Naive thymus-derived CD8-positive, alpha-beta T cell (primary cell): ENCODE data around the gene TENT5C. TPM values are rescaled to one million over a fixed set of nuclear protein-coding genes. Genes with fewer than 3 reads are reported as not detected.

ENCODE experiments used
- ATAC-seq, 2 donors: fragments of 150-1000 bp; cut with Tn5 transposase in 1 of 2; sonication (Bioruptor Pico), chemical (Tn5 transposase) in 1 of 2; 1 replicate in 1 of 2; 2 replicates in 1 of 2; pipeline ENCODE4 v1.10.0; 2021; ENCODE audit warnings: mild to moderate bottlenecking in 2 of 2, moderate library complexity in 2 of 2
- POLR2A ChIA-PET: fragments of 350-600 bp; sonication (Branson Sonifier 250); formaldehyde crosslinking; loops from one replicate; lab custom pipeline; 2021; ENCODE audit warnings: antibody characterized with exemption; lab: Charles Lee
- DNase-seq, 10 donors: peaks; one replicate each; pipeline versions ENCODE4 v3.0.0 to v3.0.0-alpha.2; 2020 to 2022
- H3K27ac Mint-ChIP-seq, 10 donors: one replicate each; pipeline ENCODE4 v1.8.0; 2020 to 2022; ENCODE audit warnings: mild to moderate bottlenecking in 10 of 10, mixed read lengths in 10 of 10, moderate library complexity in 4 of 10, inconsistent platforms in 1 of 10
- H3K27me3 Mint-ChIP-seq, 5 donors: one replicate each; pipeline ENCODE4 v1.8.0; 2021 to 2022; ENCODE audit warnings: mixed read lengths in 5 of 5
- H3K36me3 Mint-ChIP-seq, 3 donors: one replicate each; pipeline ENCODE4 v1.8.0; 2020 to 2022; ENCODE audit warnings: mixed read lengths in 3 of 3, mild to moderate bottlenecking in 2 of 3, inconsistent platforms in 1 of 3
- H3K4me1 Mint-ChIP-seq, 4 donors: one replicate each; pipeline ENCODE4 v1.8.0; 2021 to 2022; ENCODE audit warnings: mixed read lengths in 4 of 4
- H3K4me3 Mint-ChIP-seq, 10 donors: one replicate each; pipeline ENCODE4 v1.8.0; 2020 to 2022; ENCODE audit warnings: mild to moderate bottlenecking in 10 of 10, mixed read lengths in 10 of 10, moderate library complexity in 6 of 10, inconsistent platforms in 1 of 10
- H3K9me3 Mint-ChIP-seq, 9 donors: one replicate each; pipeline ENCODE4 v1.8.0; 2020 to 2022; ENCODE audit warnings: mixed read lengths in 9 of 9, mild to moderate bottlenecking in 3 of 9, inconsistent platforms in 1 of 9, moderate library complexity in 1 of 9
- polyA plus RNA-seq, 3 donors: library from polyadenylated mRNA; unstranded; fragments of 300-500 nt; fragmentation: Illumina TruSeq; gene quantifications; one replicate each; pipeline ENCODE4 v1.2.3, GENCODE V29; 2021
- total RNA-seq, 8 experiments: library from RNA in 2 of 8; stranded (reverse) in 2 of 8; gene quantifications; one replicate each; pipeline ENCODE4 v1.2.3 and lab custom pipeline; 2021 to 2026

Gene TENT5C
- total and polyA plus RNA-seq, 5 experiments from 2014 or later, result 0.19 to 16.2 (median 4.9) TPM

DNA sequence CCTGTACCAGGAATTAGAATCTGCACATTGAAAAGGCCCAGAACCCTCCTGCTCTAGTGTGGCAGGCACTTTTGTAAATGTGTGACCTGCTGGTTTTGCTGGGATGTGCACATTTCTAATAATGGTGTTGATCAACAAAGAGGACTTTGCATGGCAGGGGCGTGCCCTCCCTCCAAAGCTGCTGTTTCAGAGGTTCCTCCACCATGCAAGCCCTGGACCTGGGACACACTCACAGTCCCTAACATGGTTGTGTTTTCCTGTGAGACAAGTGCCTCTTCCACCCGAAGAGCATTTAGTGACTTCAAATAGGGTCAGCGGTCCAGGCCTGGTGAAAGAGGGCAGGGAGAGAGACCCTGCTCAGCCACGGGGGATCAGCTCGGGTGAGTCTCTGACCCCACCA, 28.1 kb downstream of the TENT5C start:
- Mint-ChIP-seq H3K27me3 (peaks cover 3 to 84% (median 44%) of the 10 kb centered on the region in 5 donors), H3K9me3 (no peaks in the 10 kb centered on the region), H3K4me3 (no peak overlapping the region), H3K27ac (no peak overlapping the region), H3K36me3 (peaks cover 0 to 3% (median 3%) of the 10 kb centered on the region in 3 donors), H3K4me1 (peaks cover 8 to 36% (median 14%) of the 10 kb centered on the region in 4 donors)
- no peak for DNase-seq
- POLR2A ChIA-PET, result no interaction called here
- no peak for ATAC-seq

DNA sequence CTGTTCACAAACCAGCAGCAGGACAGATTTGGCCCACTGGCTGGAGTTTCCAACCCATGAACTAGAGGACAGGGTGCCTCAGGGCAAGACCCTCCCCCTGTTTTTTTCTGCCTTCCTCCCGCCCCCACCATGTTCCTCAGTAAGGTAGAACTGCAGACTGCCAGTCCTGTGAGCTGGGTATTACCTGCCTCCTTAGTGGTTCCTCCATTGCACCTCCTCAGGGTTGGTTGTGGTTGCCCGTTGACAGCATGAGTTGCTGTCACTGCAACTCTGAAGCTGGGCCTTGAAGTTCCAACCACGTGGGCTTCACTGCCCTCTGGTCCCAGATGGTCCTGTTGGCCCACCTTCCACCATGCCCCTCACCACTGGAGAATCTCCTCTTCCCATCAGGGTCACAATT, 28.8 kb downstream of the TENT5C start:
- H3K9me3 Mint-ChIP-seq, result no peaks in the 10 kb centered on the region
- no peak overlapping the region for H3K4me3 Mint-ChIP-seq
- no peak for ATAC-seq
- peaks cover 0 to under 1% (median 0%) of the 10 kb centered on the region in 3 donors for H3K36me3 Mint-ChIP-seq
- peaks cover 3 to 80% (median 41%) of the 10 kb centered on the region in 5 donors for H3K27me3 Mint-ChIP-seq
- peaks cover 6 to 31% (median 12%) of the 10 kb centered on the region in 4 donors for H3K4me1 Mint-ChIP-seq
- POLR2A ChIA-PET, result interaction anchor here (0.6 kb wide), 1 partner anchor 87 kb away, joined by 3 read pairs; no protein-coding TSS in a partner anchor
- DNase-seq, result no peak
- no peak overlapping the region for H3K27ac Mint-ChIP-seq

DNA sequence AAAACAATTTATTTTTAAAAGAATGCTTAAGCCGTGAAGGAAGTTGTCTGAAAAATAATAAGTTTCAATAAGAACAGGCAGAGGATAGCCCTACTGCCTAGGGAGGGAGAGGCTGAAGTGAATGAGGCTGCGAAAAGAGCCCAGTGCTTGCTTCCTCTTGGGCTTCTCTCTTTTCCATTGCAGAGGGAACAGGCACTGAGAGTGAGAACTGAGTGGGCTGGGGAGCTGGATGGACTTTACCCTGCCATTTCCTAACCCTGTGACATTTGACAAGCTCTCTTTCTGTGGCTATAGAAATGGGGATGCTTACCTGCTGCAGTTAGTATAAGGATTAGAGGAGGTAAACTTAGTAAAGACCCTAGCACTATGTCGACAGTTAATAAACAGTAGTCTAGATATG, 30.0 kb downstream of the TENT5C start:
- Mint-ChIP-seq H3K27ac (no peak overlapping the region), H3K4me1 (peaks cover 6 to 31% (median 12%) of the 10 kb centered on the region in 4 donors), H3K9me3 (no peaks in the 10 kb centered on the region), H3K27me3 (peaks cover 3 to 76% (median 39%) of the 10 kb centered on the region in 5 donors), H3K4me3 (no peak overlapping the region), H3K36me3 (no peaks in the 10 kb centered on the region)
- POLR2A ChIA-PET, result no interaction called here
- DNase-seq (no peak), ATAC-seq (no peak)

DNA sequence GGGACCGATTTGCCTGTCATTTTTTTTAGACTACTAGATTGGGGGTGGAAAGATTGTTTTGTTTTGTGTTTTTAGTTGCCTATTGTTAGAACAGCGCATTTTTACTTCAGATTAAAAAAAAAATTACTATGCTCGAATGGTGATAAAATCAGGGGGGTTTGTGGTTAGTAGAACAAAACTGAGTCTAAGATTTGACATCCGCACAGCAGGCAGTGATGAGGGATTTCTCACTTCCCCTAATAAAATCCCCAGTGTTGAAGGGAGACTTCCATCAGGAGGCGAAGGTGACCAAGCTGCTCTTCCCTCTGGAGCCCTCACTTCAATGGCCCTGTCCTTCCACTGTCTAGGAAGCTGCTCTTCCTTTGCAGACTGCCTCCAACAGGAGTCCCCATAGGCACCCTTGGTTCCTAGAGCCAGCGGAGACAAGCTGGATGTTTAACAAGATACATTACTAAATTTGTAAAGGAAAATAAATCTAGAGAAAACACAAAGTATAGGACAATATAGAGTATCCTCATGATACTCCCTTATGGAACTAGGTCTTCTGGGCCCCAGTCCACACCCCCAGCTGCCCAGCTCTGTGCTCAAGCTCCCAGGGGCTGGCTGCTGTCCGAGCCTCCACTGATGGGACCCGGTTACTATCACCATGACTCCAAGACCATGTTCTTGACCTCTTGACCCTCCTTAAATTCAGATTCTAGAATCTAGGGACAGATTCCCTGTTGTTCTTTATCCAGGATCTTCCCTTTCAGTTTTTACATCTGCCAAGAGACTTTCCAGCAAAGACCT, 31.0 kb downstream of the TENT5C start:
- Mint-ChIP-seq H3K9me3 (no peaks in the 10 kb centered on the region), H3K4me1 (peaks cover 6 to 31% (median 12%) of the 10 kb centered on the region in 4 donors), H3K4me3 (peak overlapping the region in 1 of 10 donors; percentile 40), H3K36me3 (no peaks in the 10 kb centered on the region), H3K27me3 (peaks cover 3 to 76% (median 39%) of the 10 kb centered on the region in 5 donors), H3K27ac (peak overlapping the region in 3 of 10 donors; percentile 8 to 38 (median 24))
- POLR2A ChIA-PET, result no interaction called here
- DNase-seq (no peak), ATAC-seq (peak in 1 of 2 donors; percentile 38)

DNA sequence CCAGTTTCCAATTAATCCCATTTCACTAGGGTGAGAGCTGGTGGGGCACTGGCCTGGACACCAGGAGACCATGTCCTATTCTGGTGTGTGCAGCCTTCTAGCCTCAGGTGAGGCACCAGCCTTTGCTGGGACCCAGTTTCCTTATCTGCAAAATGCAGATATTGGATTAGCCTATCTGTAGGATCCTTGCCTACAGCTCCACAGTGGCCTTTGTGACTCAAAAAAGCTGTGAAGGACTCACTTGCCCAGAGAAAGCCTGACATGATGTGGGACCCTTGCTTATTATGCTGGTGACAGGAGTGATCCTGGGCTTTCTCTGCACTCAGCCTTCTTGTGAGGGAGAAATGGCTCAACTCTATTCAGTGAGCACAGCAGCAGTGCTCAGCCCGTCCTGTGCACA, 32.3 kb downstream of the TENT5C start:
- ATAC-seq, result no peak
- POLR2A ChIA-PET, result no interaction called here
- DNase-seq, result no peak
- H3K27ac Mint-ChIP-seq, result no peak overlapping the region
- peaks cover 2 to 23% (median 8%) of the 10 kb centered on the region in 4 donors for H3K4me1 Mint-ChIP-seq
- H3K9me3 Mint-ChIP-seq, result no peaks in the 10 kb centered on the region
- H3K27me3 Mint-ChIP-seq, result peaks cover 3 to 67% (median 39%) of the 10 kb centered on the region in 5 donors
- H3K4me3 Mint-ChIP-seq, result no peak overlapping the region
- no peaks in the 10 kb centered on the region for H3K36me3 Mint-ChIP-seq

DNA sequence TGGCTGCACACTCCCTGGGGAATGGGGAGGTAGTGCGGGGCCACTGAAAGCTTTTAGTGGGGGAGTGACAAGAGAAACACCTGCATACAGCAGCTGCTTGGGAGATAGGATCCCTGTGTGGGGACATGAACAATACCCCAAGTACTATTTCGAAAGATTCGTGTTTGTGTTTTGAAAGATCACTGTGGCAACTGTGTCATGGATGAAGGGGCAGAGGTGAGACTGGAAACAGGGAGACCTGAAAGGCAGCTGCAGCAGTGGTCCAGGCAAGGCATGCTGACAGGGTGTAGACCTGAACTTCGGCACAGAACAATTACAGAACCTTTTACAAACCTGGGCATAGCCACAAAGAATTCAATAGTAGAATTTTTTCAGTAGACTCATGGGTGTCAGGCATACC, 32.9 kb downstream of the TENT5C start:
- Mint-ChIP-seq H3K27ac (no peak overlapping the region), H3K4me1 (peaks cover 2 to 23% (median 8%) of the 10 kb centered on the region in 4 donors), H3K27me3 (peaks cover 3 to 61% (median 38%) of the 10 kb centered on the region in 5 donors), H3K9me3 (no peaks in the 10 kb centered on the region), H3K36me3 (no peaks in the 10 kb centered on the region), H3K4me3 (no peak overlapping the region)
- no peak for ATAC-seq
- POLR2A ChIA-PET, result no interaction called here
- DNase-seq, result no peak

DNA sequence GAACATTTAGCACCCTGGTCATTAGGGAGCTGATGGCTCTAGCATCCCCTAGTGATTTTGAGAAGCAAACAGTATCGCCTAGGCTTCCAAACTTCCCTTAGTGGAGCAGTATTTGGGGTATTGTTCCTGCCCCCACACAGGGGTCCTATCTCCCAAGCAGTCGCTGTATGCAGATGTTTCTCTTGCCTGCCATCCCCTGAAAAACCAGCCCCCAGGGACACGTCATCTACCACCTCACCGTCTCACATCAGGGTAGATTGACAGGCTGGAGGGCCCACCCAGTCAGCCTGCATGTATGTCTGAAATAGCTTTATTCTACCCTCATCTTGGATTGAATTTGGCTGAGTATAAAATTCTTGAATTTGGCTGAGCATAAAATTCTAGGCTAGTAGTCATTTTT, 33.9 kb downstream of the TENT5C start:
- Mint-ChIP-seq H3K36me3 (no peaks in the 10 kb centered on the region), H3K27ac (no peak overlapping the region), H3K9me3 (no peaks in the 10 kb centered on the region), H3K4me3 (no peak overlapping the region), H3K4me1 (peaks cover 5 to 29% (median 9%) of the 10 kb centered on the region in 4 donors), H3K27me3 (peaks cover 7 to 52% (median 41%) of the 10 kb centered on the region in 5 donors)
- DNase-seq (no peak), ATAC-seq (no peak)
- POLR2A ChIA-PET, result no interaction called here

DNA sequence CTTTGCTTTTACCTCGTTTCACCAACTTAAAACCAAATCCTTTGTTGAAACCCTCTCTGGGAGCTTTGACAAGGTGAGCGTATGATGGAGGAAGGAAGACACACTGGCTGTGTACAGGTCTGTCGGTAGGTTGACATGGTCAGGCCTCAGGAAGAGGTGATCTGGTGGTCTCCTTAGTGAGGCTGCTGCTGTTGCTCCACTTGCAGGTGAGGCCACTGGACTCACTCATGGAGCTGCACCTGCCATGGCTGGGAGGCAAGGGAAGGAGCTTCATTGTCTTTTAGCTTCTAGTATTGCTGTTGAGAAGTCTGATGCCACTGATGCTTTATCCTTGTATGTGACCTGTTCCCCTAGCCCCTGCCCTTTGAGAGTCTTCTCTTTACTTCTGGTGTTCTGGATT, 35.7 kb downstream of the TENT5C start:
- ATAC-seq, result no peak
- no peaks in the 10 kb centered on the region for H3K9me3 Mint-ChIP-seq
- H3K36me3 Mint-ChIP-seq, result no peaks in the 10 kb centered on the region
- DNase-seq, result no peak
- H3K4me3 Mint-ChIP-seq, result no peak overlapping the region
- H3K27ac Mint-ChIP-seq, result no peak overlapping the region
- peaks cover 4 to 22% (median 5%) of the 10 kb centered on the region in 4 donors for H3K4me1 Mint-ChIP-seq
- POLR2A ChIA-PET, result interaction anchor here (4.9 kb wide), 1 partner anchor 14 kb away, joined by 20 read pairs; no protein-coding TSS in a partner anchor
- peaks cover 8 to 50% (median 36%) of the 10 kb centered on the region in 5 donors for H3K27me3 Mint-ChIP-seq

DNA sequence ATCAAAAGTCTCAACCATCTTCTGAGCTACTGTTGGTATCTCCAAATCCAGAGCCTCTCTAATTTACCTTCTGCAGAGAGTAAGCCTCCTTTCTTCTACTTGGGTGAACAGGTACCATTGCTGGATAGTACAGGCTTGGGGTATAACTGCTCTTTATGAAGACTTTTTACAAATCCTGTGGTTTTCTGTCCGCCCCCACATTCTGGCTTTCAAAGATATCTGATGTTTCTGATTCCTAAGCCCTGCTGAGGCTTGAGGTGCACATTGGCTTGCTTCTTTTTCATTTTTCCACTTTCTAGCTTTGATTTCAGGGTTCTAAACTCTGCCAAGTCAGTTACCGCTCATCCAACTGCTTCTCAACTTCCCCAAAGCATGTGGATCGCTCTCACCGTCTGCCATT, 37.1 kb downstream of the TENT5C start:
- Mint-ChIP-seq H3K4me1 (peaks cover 0 to 12% (median 3%) of the 10 kb centered on the region in 4 donors), H3K4me3 (no peak overlapping the region), H3K27ac (no peak overlapping the region), H3K36me3 (no peaks in the 10 kb centered on the region), H3K9me3 (no peaks in the 10 kb centered on the region), H3K27me3 (peaks cover 11 to 54% (median 35%) of the 10 kb centered on the region in 5 donors)
- DNase-seq (peak in 2 of 10 donors; percentile 30 to 36), ATAC-seq (peak; percentile 25 to 67)
- POLR2A ChIA-PET, result interaction anchor here (4.9 kb wide), 1 partner anchor 13 kb away, joined by 20 read pairs; no protein-coding TSS in a partner anchor

DNA sequence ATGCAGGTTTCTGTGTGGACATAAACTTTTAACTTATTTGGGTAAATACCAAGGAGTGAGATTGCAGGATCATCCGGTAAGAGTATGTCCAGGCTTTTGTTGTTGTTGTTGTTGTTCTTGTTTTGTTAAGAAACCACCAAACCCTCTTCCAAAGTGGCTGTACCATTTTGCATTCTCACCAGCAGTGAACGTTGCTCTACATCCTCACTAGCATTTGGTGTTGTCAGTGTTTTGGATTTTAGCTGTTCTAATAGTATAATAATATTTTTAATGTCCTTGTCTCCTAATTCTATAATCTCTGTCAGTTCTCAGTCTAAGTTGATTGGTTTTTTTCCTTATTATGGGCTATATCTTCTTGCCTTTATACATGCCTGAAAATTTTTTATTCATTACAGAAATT, 37.8 kb downstream of the TENT5C start:
- no peaks in the 10 kb centered on the region for H3K36me3 Mint-ChIP-seq
- H3K27me3 Mint-ChIP-seq, result peaks cover 16 to 57% (median 36%) of the 10 kb centered on the region in 5 donors
- DNase-seq (no peak), ATAC-seq (no peak)
- POLR2A ChIA-PET, result interaction anchor here (4.9 kb wide), 1 partner anchor 12 kb away, joined by 20 read pairs; no protein-coding TSS in a partner anchor
- H3K27ac Mint-ChIP-seq, result no peak overlapping the region
- H3K4me3 Mint-ChIP-seq, result no peak overlapping the region
- H3K9me3 Mint-ChIP-seq, result no peaks in the 10 kb centered on the region
- H3K4me1 Mint-ChIP-seq, result peaks cover 3 to 16% (median 5%) of the 10 kb centered on the region in 4 donors

DNA sequence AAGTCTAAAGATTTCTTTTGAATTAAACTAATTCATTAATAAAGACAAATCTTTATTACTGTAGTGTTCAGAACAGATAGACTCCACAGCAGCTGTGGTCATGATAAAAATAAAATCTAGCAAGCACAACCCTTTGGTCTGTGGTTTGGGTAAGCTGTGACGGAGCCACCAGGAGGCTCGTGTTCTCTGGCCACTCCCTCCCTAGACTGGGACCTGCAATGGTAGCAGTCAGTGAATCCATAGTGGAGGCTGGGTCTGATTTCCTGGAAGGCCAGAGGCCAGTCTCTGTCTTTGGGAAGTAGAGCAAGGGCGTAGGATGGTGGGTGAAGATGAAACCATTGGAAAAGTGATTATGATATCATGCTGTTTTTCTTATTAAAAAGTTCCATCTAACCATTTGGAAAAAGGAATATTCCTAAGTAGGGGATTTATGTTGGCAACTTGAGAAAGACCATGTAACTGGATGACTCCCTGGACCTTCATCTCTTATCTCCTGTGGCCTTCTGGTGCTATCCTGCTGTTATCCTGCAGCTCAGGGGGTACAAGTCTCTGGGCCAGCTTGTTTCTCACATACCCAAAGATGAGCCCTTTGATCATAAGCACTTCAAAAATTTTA, 39.0 kb downstream of the TENT5C start:
- POLR2A ChIA-PET, result interaction anchor here (4.9 kb wide), 1 partner anchor 11 kb away, joined by 20 read pairs; no protein-coding TSS in a partner anchor
- no peak for ATAC-seq

DNA sequence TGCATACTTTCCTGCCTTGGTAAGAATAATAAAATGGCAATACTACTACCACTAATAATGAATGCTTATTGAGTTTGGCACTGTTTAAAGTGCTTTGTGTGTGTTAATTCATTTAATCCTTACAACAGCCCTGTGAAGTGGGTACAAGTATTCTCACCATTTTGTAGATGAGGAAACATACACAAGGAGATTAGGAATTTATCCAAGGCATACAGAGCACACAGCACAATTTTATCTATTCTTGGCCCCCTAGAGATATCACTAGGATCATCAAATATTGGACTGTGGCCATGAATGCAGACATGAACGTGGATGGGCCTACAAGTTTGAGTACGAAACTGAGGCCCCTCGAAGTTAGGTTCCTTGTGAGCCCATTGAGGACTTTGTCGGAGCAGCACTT, 39.5 kb downstream of the TENT5C start:
- no peak overlapping the region for H3K4me3 Mint-ChIP-seq
- peaks cover 22 to 62% (median 39%) of the 10 kb centered on the region in 5 donors for H3K27me3 Mint-ChIP-seq
- no peak overlapping the region for H3K27ac Mint-ChIP-seq
- ATAC-seq, result no peak
- POLR2A ChIA-PET, result interaction anchor here (4.9 kb wide), 1 partner anchor 11 kb away, joined by 20 read pairs; no protein-coding TSS in a partner anchor
- no peaks in the 10 kb centered on the region for H3K9me3 Mint-ChIP-seq
- H3K4me1 Mint-ChIP-seq, result peaks cover 9 to 22% (median 12%) of the 10 kb centered on the region in 4 donors
- no peak for DNase-seq
- no peaks in the 10 kb centered on the region for H3K36me3 Mint-ChIP-seq

More for the DNA sequence above, 39.0 kb downstream of the TENT5C start:
- peaks cover 22 to 58% (median 39%) of the 10 kb centered on the region in 5 donors for H3K27me3 Mint-ChIP-seq
- H3K27ac Mint-ChIP-seq, result no peak overlapping the region
- H3K36me3 Mint-ChIP-seq, result no peaks in the 10 kb centered on the region
- no peaks in the 10 kb centered on the region for H3K9me3 Mint-ChIP-seq
- peak overlapping the region in 1 of 10 donors; percentile 13 for H3K4me3 Mint-ChIP-seq
- no peak for DNase-seq
- peaks cover 9 to 22% (median 12%) of the 10 kb centered on the region in 4 donors for H3K4me1 Mint-ChIP-seq
